Inferior parietal cortex (tissue), 1 donor: Measurements from ENCODE around the gene OSMR.

ENCODE experiments used
- DNase-seq: peaks from one replicate; pipeline ENCODE4 v3.0.0-alpha.2; 2016; ENCODE audit errors: extremely low spot score

The OSMR gene

GRCh38 chr5:38871790-38872551 is 26.2 kb downstream of the OSMR start:
- DNase-seq: no peak

GRCh38 chr5:38872826-38873225 is 27.0 kb downstream of the OSMR start:
- DNase-seq: no peak

- no peak for DNase-seq
These were observed 29.2 kb downstream of the OSMR start for GRCh38 chr5:38874948-38875456.

GRCh38 chr5:38878391-38879077 is 32.7 kb downstream of the OSMR start:
- no peak for DNase-seq

GRCh38 chr5:38879078-38879460 is 33.3 kb downstream of the OSMR start:
- no peak for DNase-seq

GRCh38 chr5:38883842-38884241 is 38.0 kb downstream of the OSMR start:
- no peak for DNase-seq

GRCh38 chr5:38885208-38885607 is 39.4 kb downstream of the OSMR start:
- DNase-seq: no peak

- DNase-seq: no peak
These were observed 42.2 kb downstream of the OSMR start for GRCh38 chr5:38888041-38888440.

- DNase-seq: no peak
These were observed 43.6 kb downstream of the OSMR start for GRCh38 chr5:38889424-38889823.

GRCh38 chr5:38891563-38891962 is 45.8 kb downstream of the OSMR start:
- DNase-seq: no peak

GRCh38 chr5:38892363-38892762 is 46.6 kb downstream of the OSMR start:
- DNase-seq: no peak

- DNase-seq: no peak
These were observed 50.9 kb downstream of the OSMR start for GRCh38 chr5:38896760-38897159.

- no peak for DNase-seq
These were observed 54.1 kb downstream of the OSMR start for GRCh38 chr5:38899936-38900335.

GRCh38 chr5:38905516-38905915 is 59.7 kb downstream of the OSMR start:
- DNase-seq: no peak

GRCh38 chr5:38906503-38906902 is 60.7 kb downstream of the OSMR start:
- DNase-seq: no peak

GRCh38 chr5:38911933-38912332 is 66.1 kb downstream of the OSMR start:
- DNase-seq: no peak

- no peak for DNase-seq
These were observed 67.9 kb downstream of the OSMR start for GRCh38 chr5:38913714-38914113.

- no peak for DNase-seq
These were observed 71.0 kb downstream of the OSMR start for GRCh38 chr5:38916802-38917201.

GRCh38 chr5:38921174-38921573 is 75.4 kb downstream of the OSMR start:
- no peak for DNase-seq

GRCh38 chr5:38922199-38922598 is 76.4 kb downstream of the OSMR start:
- DNase-seq: peak; percentile 32

- DNase-seq: no peak
These were observed 78.0 kb downstream of the OSMR start for GRCh38 chr5:38923661-38924451.

GRCh38 chr5:38925154-38925925 is 79.5 kb downstream of the OSMR start:
- no peak for DNase-seq
